Stimulated activated naive CD8-positive, alpha-beta T cell treated with anti-CD3 and anti-CD28 coated beads, Interleukin-15, Interleukin-2, amounts not matched to agents 100 ng/mL and 50 ng/mL, for 24 hours (primary cell): ENCODE results near the gene SLC1A1.
"Not testable (repeated sequence)": the region's sequence is repeated elsewhere in the genome, so short reads cannot be mapped to it uniquely, and the experiment has no call there.

Experiments
- H3K27ac Mint-ChIP-seq: one replicate; pipeline ENCODE4 v1.8.0; 2021; ENCODE audit warnings: mild to moderate bottlenecking, mixed read lengths
- H3K27me3 Mint-ChIP-seq: one replicate; pipeline ENCODE4 v1.8.0; 2021; ENCODE audit warnings: mixed read lengths
- H3K36me3 Mint-ChIP-seq: one replicate; pipeline ENCODE4 v1.8.0; 2021; ENCODE audit warnings: low read depth, mixed read lengths
- H3K4me1 Mint-ChIP-seq: one replicate; pipeline ENCODE4 v1.8.0; 2021; ENCODE audit warnings: low read depth, mixed read lengths
- H3K4me3 Mint-ChIP-seq: one replicate; pipeline ENCODE4 v1.8.0; 2021; ENCODE audit warnings: mild to moderate bottlenecking, mixed read lengths
- H3K9me3 Mint-ChIP-seq: one replicate; pipeline ENCODE4 v1.8.0; 2021; ENCODE audit warnings: mixed read lengths

SLC1A1 gene

DNA sequence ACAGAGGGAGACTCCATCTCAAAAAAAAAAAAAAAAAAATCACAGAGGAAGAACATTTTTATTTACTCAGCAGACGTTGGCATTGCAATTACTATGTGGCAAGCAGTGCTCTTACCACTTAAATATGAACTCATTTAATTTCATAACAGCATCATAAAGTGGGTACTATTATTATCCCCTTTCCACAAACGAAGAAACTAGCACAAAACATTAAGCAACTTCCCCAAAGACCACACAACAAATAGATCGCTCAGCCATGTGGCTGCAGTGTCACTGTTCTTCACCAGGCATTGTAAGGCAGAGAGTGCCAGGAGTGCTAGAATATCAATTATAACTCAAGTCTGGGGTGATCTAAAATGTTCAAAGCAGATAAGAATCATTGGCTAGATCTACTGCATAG is 102.0 kb downstream of the SLC1A1 start:
- H3K4me3 Mint-ChIP-seq: no peak overlapping the region
- H3K9me3 Mint-ChIP-seq: no peaks in the 10 kb centered on the region
- H3K27ac Mint-ChIP-seq: no peak overlapping the region
- H3K36me3 Mint-ChIP-seq: no peaks in the 10 kb centered on the region
- H3K4me1 Mint-ChIP-seq: peaks cover 20% of the 10 kb centered on the region
- H3K27me3 Mint-ChIP-seq: no peaks in the 10 kb centered on the region

DNA sequence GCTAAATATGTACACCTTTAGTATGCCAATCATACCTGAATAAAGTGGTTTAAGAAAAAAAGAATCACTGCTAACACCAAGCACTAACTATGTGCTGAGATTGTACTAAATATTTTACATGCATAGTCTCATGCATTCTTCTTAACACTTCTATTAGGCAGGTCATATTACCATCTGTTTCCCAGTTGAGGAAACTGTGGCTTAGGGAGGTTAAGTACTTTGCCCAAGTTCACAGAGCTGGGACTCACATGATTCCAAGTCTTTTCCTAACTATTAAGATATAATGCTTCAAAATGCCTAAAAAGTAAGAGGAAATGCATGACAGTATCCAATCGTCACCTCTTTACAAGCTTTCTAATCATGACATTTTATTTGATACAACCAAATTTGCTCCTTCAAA is 102.6 kb downstream of the SLC1A1 start:
- Mint-ChIP-seq H3K27ac (no peak overlapping the region), H3K36me3 (no peaks in the 10 kb centered on the region), H3K27me3 (no peaks in the 10 kb centered on the region), H3K4me1 (peaks cover 22% of the 10 kb centered on the region), H3K4me3 (no peak overlapping the region), H3K9me3 (no peaks in the 10 kb centered on the region)

DNA sequence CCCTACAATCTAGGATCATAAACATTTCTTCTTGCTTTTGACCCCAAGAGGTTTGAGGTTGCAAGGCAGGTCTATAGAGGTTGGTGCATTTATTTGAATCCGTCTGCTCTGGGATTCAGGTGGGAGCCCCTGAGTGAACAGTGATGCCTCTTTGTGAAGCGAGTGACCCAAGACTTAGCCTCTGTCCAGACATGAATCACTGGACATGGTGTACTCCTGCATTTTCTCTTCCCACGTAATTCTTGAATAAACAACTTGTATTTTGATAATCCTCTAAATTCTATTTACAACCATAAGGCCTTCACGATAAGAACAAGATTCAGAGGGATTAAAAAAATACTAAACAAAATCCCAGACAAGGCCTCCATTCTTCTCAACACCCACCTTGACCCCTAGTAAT is 104.3 kb downstream of the SLC1A1 start:
- Mint-ChIP-seq H3K36me3 (no peaks in the 10 kb centered on the region), H3K9me3 (no peaks in the 10 kb centered on the region), H3K4me1 (peaks cover 22% of the 10 kb centered on the region), H3K27ac (no peak overlapping the region), H3K27me3 (no peaks in the 10 kb centered on the region), H3K4me3 (no peak overlapping the region)

DNA sequence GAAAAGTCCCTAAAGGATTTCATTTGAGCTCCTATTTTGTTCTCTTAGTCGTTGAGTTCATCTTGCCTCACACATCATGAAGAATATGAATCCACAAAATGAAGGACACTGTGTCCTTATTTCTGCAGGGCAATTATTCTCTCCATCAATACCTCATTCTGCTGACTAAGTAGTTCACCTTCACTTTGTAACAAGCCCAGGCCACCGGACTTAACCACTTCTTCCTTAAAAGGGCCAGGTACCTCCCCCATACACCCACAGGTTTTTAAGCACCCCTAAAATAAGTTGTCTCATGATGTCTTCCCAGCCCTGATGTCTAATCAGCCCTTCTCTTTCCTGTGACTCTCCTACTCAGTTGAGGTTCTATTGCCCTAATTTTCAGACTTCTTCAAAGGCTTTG is 104.7 kb downstream of the SLC1A1 start:
- H3K9me3 Mint-ChIP-seq: no peaks in the 10 kb centered on the region
- no peak overlapping the region for H3K27ac Mint-ChIP-seq
- peaks cover 25% of the 10 kb centered on the region for H3K4me1 Mint-ChIP-seq
- H3K27me3 Mint-ChIP-seq: no peaks in the 10 kb centered on the region
- H3K4me3 Mint-ChIP-seq: no peak overlapping the region
- H3K36me3 Mint-ChIP-seq: no peaks in the 10 kb centered on the region

DNA sequence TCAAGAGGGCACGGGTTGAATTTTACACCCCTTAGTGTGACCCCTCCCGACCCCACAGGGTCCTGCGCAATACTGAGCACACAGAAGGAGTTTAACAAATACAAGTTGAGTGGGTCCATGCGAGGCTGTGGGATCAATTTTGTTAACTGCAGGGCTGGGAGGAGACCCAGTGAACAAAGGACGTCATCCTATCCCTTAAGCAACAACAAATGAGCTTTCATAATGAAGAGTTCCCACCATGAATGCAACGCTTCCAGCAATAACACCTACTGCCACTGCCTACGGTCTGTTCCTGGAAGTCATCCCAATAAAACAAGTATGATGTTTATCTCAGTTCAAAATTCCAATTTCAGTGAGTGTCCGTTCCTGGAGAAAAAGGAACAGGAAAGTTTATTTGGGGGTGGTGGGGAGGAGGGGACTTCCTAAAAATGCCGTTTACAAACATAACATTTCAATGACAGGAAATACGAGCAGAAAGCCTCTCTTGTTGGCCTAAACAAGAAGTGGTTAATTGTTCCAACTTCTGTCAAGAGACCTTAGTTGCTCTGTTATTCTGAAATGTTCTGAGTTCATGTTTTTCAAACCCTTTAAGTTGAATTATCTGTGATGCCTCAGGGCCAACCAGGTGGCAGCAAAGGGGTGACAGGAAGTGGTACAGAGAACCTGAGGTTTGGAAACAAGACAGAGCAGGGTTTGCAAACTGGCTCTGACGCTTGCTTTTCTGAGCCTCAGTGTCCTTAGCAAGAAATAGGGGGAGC is 106.1 kb downstream of the SLC1A1 start:
- Mint-ChIP-seq H3K36me3 (no peaks in the 10 kb centered on the region), H3K27ac (peak overlapping the region; percentile 38), H3K4me3 (no peak overlapping the region), H3K9me3 (no peaks in the 10 kb centered on the region), H3K4me1 (peaks cover 34% of the 10 kb centered on the region), H3K27me3 (no peaks in the 10 kb centered on the region)

DNA sequence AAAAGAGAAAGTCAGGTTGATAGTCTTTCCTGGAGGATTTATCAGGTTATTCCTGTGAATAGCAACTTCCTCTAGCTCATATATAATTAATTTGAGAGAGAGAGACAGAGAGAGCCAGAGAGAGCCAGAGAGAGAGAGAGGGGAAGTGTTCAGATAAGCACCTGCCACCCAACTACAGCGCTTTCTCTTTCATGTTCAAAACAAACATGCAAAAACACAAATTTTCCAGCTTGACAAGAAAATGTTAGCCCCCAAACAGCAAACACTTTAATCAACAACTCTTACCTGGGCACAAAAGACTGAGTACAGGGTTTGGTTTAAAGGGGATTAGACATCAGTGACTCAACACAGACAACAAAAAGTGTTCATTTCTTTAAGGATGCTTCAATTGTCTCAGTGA is 110.1 kb downstream of the SLC1A1 start:
- Mint-ChIP-seq H3K9me3 (no peaks in the 10 kb centered on the region), H3K36me3 (no peaks in the 10 kb centered on the region), H3K4me3 (no peak overlapping the region), H3K27me3 (no peaks in the 10 kb centered on the region), H3K27ac (no peak overlapping the region), H3K4me1 (peaks cover 34% of the 10 kb centered on the region)

DNA sequence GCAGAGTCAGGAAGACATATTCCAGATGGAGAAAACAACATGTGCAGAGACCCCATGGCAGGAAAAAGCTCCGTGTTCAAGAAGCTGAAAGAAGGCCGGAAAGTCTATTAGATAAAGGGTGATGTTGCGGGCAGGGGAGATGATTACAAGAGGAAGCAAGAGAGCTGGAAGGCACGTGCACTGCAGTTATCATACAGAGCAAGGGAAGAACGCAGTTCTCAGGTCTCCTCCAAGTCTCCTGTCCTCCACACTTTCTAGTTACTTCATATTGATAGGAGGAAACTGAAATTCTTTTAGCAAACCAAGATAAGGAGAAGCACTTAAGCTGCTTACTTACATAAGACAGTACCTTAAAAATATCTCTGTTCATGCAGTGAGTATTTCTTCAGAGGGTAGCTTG is 113.6 kb downstream of the SLC1A1 start:
- Mint-ChIP-seq H3K9me3 (no peaks in the 10 kb centered on the region), H3K4me1 (peaks cover 16% of the 10 kb centered on the region), H3K4me3 (no peak overlapping the region), H3K36me3 (no peaks in the 10 kb centered on the region), H3K27me3 (no peaks in the 10 kb centered on the region), H3K27ac (no peak overlapping the region)

DNA sequence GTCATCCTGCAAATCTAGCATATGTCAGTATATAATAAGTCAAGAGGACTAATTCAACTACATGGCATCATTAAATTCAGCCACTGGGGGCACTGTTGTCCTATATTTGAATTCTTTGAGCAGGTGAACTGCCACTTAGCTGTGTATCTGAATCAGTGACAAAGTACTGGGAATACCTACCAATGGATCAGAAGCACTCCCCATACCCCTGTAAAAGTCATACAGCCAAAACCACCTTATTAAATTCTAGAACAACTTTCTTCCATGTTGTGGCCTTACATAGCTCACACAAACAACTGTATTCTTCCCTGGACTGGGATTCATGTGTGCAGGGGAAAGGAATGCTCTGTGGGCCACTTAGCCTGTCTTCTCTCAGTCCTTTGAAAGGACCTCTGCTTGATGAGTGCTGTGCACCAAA is 114.4 kb downstream of the SLC1A1 start:
- H3K36me3 Mint-ChIP-seq: no peaks in the 10 kb centered on the region
- no peaks in the 10 kb centered on the region for H3K27me3 Mint-ChIP-seq
- peaks cover 16% of the 10 kb centered on the region for H3K4me1 Mint-ChIP-seq
- no peak overlapping the region for H3K4me3 Mint-ChIP-seq
- no peak overlapping the region for H3K27ac Mint-ChIP-seq
- no peaks in the 10 kb centered on the region for H3K9me3 Mint-ChIP-seq

DNA sequence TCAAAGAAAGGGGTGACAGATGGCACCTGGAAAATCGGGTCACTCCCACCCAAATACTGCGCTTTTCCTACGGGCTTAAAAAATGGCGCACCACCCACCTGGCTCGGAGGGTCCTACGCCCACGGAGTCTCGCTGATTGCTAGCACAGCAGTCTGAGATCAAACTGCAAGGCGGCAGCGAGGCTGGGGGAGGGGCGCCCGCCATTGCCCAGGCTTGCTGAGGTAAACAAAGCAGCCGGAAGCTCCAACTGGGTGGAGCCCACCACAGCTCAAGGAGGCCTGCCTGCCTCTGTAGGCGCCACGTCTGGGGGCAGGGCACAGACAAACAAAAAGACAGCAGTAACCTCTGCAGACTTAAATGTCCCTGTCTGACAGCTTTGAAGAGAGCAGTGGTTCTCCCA is 115.8 kb downstream of the SLC1A1 start:
- H3K27me3 Mint-ChIP-seq, H3K9me3 Mint-ChIP-seq, H3K4me3 Mint-ChIP-seq, H3K36me3 Mint-ChIP-seq, H3K4me1 Mint-ChIP-seq, H3K27ac Mint-ChIP-seq: not testable (repeated sequence)

DNA sequence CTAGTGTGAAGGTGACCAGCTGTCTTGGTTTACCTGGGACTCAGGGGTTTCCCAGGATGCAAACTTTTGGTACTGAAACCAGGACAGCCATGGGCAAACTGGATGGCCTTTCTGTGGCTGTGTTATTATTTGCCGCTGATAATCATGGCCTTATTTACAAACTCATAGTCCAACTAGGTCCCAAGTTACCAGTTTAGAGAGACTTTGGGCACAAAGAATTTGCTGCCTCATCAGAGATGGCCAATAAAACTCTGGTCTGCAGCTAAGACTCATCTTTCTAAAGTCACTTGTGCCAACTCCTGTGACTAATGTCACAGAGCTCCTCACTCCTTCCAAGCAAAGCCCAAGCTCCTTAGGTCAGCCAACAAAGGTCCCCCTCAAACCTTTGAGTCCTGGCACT is 124.4 kb downstream of the SLC1A1 start:
- no peak overlapping the region for H3K27ac Mint-ChIP-seq
- H3K4me1 Mint-ChIP-seq: peaks cover 8% of the 10 kb centered on the region
- no peaks in the 10 kb centered on the region for H3K27me3 Mint-ChIP-seq
- H3K36me3 Mint-ChIP-seq: no peaks in the 10 kb centered on the region
- H3K9me3 Mint-ChIP-seq: peaks cover 4% of the 10 kb centered on the region
- no peak overlapping the region for H3K4me3 Mint-ChIP-seq

DNA sequence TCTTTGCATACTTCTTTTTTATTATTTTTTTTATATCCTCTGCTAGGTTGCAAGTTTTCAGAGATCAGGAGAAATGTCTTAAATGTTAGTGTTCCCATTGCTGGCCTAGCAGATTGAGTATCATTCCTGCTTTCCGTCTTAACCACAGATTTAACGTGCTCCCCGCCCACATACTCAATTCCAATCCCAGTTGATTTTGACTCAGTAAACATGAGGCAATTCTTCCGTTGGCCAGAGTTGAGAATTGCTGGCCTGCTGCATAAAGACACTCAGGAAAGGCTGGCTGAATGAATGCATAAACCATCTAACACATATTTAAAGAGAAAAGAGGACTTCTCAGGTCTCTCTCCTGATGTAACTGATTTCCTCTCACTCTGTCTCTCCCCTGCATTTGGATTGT is 125.0 kb downstream of the SLC1A1 start:
- no peak overlapping the region for H3K27ac Mint-ChIP-seq

DNA sequence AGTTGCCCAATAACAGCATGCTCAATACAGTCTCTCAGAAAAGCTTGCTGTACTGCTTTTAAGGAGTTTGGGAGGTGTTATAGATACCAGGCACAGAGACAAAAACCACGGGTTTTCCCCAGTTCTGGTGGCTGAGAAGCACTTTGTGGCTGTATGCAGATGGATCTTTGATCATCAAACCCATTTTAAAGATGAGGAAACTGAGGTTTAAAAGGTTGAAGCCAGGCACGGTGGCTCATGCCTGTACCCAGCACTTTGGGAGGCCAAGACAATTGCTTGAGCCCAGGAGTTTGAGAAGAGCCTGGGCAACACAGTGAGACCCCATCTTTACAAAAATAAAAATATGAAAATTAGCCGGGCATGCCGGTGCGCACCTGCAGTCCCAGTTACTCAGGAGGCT is 125.5 kb downstream of the SLC1A1 start:
- H3K36me3 Mint-ChIP-seq: no peaks in the 10 kb centered on the region
- H3K4me3 Mint-ChIP-seq: no peak overlapping the region
- H3K9me3 Mint-ChIP-seq: peaks cover 4% of the 10 kb centered on the region
- H3K4me1 Mint-ChIP-seq: peaks cover 19% of the 10 kb centered on the region
- H3K27me3 Mint-ChIP-seq: no peaks in the 10 kb centered on the region
- H3K27ac Mint-ChIP-seq: no peak overlapping the region

More for the DNA sequence above, 125.0 kb downstream of the SLC1A1 start:
- H3K9me3 Mint-ChIP-seq: peaks cover 4% of the 10 kb centered on the region
- H3K4me1 Mint-ChIP-seq: peaks cover 14% of the 10 kb centered on the region
- no peaks in the 10 kb centered on the region for H3K27me3 Mint-ChIP-seq
- H3K4me3 Mint-ChIP-seq: no peak overlapping the region
- H3K36me3 Mint-ChIP-seq: no peaks in the 10 kb centered on the region

DNA sequence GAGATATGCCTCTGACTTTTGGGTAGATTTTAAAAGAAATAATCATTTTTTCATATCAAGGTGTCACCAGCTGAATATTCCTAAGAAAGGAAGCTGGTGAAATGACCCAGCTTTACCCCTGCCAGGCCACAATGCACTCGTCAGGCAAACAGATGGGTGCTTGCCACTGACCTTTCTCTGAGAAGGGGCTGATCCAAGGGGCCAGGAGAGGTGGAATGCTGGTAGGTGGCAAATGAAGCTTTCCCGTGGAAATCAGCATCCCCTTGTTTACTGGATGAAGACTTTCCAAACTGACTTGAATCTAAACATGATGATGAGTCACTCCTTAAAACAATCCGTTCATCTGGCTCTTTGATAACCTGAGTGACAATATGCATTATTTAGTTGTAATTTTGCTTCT is 127.5 kb downstream of the SLC1A1 start:
- Mint-ChIP-seq H3K27me3 (no peaks in the 10 kb centered on the region), H3K4me1 (peaks cover 27% of the 10 kb centered on the region), H3K27ac (no peak overlapping the region), H3K4me3 (no peak overlapping the region), H3K36me3 (no peaks in the 10 kb centered on the region), H3K9me3 (no peaks in the 10 kb centered on the region)

DNA sequence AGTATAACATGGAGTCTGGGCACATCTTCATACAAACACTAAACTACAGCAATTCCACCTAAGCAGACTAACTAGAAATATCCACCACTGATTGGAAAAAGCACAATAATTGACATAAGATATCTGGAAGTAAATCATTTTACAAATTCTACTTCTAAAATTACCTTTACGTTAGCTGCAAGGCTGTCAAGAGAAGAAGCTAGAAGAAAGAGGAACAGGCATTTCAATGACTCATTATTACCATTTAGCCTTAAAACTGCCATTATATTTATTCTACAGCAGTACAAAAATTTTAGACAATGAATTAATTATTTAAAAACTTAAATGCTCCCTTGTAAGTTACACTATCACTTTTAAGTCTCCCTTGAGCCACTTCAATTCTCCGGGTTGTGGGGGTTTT is 128.4 kb downstream of the SLC1A1 start:
- Mint-ChIP-seq H3K4me3 (no peak overlapping the region), H3K27ac (no peak overlapping the region), H3K27me3 (no peaks in the 10 kb centered on the region), H3K36me3 (no peaks in the 10 kb centered on the region), H3K9me3 (no peaks in the 10 kb centered on the region), H3K4me1 (peaks cover 27% of the 10 kb centered on the region)

DNA sequence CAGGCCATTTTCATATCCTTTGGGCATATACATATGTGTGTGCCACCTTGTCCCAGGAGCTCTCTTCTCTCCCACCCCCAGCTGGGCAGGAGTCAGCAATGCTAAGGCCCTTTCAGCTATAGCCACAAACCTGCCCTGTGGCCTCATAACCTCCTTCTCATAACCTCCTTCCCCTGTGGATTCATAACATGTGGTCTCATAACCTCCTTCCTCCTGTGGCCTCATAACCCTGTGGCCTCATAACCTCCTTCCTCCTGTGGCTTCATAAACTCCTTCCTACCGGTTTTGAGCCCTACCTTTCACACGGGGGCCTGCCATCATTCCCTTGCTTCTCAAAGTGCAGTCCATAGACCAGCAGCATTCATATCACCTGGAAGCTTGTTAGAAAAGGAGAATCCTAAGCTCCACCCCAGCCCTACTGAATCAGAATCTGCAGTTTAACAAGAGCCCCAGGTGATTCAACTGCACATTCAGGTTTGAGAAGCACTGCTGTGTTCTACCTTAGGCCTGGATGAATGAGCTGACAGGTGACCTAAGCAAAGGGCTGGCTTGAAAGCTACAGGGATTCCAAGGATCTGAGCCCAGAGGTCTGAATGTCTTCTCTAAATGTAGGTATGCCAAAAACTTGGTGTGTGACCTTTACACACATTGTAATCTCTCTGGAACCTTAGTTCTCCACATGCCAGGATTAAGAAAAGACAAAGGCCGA is 129.9 kb downstream of the SLC1A1 start:
- Mint-ChIP-seq H3K27ac (no peak overlapping the region), H3K4me1 (peaks cover 26% of the 10 kb centered on the region), H3K4me3 (no peak overlapping the region)

More for the DNA sequence above, 129.9 kb downstream of the SLC1A1 start:
- Mint-ChIP-seq H3K27me3 (no peaks in the 10 kb centered on the region), H3K9me3 (no peaks in the 10 kb centered on the region), H3K36me3 (no peaks in the 10 kb centered on the region)
